ENCODE measurements around the gene DCTN5. TPM values are rescaled to one million over a fixed set of nuclear protein-coding genes. Genes with fewer than 3 reads are reported as not detected.
A peak's percentile ranks its signal among the peaks of the same experiment; 100 is the strongest.

Gene DCTN5
- polyA plus RNA-seq, 2 of the 4 experiments (the other 2 are of a cell fraction): 64.6 to 91.1 TPM

DNA sequence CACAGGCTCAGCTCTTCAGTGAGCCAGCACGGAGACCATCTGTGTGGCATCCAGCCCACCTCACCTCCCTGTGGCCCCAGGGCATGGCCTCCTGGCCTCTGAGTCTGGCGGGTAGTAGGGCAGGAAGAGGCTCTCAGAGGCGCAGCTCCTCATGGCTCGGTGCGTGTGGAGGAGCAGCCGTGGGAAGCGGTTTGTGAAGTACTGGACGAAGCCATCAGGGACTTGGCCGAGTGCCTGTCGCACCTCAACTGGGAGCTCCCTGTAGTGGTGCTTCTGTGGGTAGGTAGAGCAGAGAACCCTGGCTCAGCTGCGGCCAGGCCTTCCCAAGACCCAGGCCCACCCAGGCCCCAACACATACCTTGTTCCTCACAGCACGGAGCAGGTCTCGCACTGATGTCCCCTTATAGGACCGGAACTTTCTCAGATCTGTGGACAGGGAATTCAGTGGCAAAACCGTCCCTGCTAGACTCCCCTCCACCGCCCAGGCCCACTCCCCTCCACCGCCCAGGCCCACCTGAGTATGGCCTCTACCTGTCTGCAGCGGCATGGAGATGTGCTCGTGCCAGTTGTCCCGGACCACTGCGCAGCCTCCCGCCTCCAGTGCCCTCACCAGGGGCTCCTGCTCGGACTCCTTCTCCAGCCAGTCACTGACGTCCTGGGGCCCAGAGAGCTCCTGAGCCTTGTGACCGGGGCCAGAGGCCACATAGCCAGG is 49.7 kb downstream of the DCTN5 start:
- Histone ChIP-seq H3K9me3 (no peaks in the 10 kb centered on the region), H3K27ac (no peak overlapping the region), H3K4me2 (no peak overlapping the region), H3K4me3 (no peak overlapping the region), H3K4me1 (0 out of 3 replicates have a peak, but pooled peaks cover 3% of the 10 kb centered on the region)
- DNase-seq (ENCODE audit: low read depth in 1 of 2, low spot score in 1 of 2): no peak
- FAIRE-seq: no peak
- TF ChIP-seq FOSB (CRISPR knock-in tag; IDR thresholded peaks at IDR 0.05) (no peak), RCOR1 (IDR thresholded peaks at IDR 0.05; ENCODE audit: low read depth, low read length) (no peak), ZC3H11A (IDR thresholded peaks at IDR 0.05) (no peak), RNF2 (IDR thresholded peaks at IDR 0.05; ENCODE audit: borderline replicate concordance, low read depth) (no peak), CHD4 (IDR thresholded peaks at IDR 0.05; ENCODE audit: borderline replicate concordance) (no peak), SMC3 (IDR thresholded peaks at IDR 0.05) (no peak), CEBPB (IDR thresholded peaks at IDR 0.05) (no peak), FOXS1 (CRISPR knock-in tag; IDR thresholded peaks at IDR 0.05) (no peak), FOSL2 (IDR thresholded peaks at IDR 0.05) (no peak), FOSL2 (CRISPR knock-in tag; IDR thresholded peaks at IDR 0.05) (no peak), JUN (IDR thresholded peaks at IDR 0.05) (no peak), RARB (CRISPR knock-in tag; IDR thresholded peaks at IDR 0.05) (no peak)
- TF ChIP-seq, protein P1, sequence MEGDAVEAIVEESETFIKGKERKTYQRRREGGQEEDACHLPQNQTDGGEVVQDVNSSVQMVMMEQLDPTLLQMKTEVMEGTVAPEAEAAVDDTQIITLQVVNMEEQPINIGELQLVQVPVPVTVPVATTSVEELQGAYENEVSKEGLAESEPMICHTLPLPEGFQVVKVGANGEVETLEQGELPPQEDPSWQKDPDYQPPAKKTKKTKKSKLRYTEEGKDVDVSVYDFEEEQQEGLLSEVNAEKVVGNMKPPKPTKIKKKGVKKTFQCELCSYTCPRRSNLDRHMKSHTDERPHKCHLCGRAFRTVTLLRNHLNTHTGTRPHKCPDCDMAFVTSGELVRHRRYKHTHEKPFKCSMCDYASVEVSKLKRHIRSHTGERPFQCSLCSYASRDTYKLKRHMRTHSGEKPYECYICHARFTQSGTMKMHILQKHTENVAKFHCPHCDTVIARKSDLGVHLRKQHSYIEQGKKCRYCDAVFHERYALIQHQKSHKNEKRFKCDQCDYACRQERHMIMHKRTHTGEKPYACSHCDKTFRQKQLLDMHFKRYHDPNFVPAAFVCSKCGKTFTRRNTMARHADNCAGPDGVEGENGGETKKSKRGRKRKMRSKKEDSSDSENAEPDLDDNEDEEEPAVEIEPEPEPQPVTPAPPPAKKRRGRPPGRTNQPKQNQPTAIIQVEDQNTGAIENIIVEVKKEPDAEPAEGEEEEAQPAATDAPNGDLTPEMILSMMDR (IDR thresholded peaks at IDR 0.05): no peak
- TF ChIP-seq, protein P2, sequence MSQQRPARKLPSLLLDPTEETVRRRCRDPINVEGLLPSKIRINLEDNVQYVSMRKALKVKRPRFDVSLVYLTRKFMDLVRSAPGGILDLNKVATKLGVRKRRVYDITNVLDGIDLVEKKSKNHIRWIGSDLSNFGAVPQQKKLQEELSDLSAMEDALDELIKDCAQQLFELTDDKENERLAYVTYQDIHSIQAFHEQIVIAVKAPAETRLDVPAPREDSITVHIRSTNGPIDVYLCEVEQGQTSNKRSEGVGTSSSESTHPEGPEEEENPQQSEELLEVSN (IDR thresholded peaks at IDR 0.05; ENCODE audit: borderline replicate concordance, low read depth): no peak
- TF ChIP-seq, protein P3, sequence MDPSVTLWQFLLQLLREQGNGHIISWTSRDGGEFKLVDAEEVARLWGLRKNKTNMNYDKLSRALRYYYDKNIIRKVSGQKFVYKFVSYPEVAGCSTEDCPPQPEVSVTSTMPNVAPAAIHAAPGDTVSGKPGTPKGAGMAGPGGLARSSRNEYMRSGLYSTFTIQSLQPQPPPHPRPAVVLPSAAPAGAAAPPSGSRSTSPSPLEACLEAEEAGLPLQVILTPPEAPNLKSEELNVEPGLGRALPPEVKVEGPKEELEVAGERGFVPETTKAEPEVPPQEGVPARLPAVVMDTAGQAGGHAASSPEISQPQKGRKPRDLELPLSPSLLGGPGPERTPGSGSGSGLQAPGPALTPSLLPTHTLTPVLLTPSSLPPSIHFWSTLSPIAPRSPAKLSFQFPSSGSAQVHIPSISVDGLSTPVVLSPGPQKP (IDR thresholded peaks at IDR 0.05; ENCODE audit: low read depth, low read length): no peak
- TF ChIP-seq, protein P4, sequence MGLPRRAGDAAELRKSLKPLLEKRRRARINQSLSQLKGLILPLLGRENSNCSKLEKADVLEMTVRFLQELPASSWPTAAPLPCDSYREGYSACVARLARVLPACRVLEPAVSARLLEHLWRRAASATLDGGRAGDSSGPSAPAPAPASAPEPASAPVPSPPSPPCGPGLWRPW (IDR thresholded peaks at IDR 0.05): no peak
- ChIA-PET CTCF (interaction anchor here (1.2 kb wide), 1 partner anchor 10 kb away, joined by 6 read pairs; no protein-coding TSS in a partner anchor), POLR2A (no interaction called here)
- ATAC-seq: no peak
- WGBS (ENCODE audit: missing lambda C conversion rate): 94% methylated on average over 21 of the region's 25 CpGs

DNA sequence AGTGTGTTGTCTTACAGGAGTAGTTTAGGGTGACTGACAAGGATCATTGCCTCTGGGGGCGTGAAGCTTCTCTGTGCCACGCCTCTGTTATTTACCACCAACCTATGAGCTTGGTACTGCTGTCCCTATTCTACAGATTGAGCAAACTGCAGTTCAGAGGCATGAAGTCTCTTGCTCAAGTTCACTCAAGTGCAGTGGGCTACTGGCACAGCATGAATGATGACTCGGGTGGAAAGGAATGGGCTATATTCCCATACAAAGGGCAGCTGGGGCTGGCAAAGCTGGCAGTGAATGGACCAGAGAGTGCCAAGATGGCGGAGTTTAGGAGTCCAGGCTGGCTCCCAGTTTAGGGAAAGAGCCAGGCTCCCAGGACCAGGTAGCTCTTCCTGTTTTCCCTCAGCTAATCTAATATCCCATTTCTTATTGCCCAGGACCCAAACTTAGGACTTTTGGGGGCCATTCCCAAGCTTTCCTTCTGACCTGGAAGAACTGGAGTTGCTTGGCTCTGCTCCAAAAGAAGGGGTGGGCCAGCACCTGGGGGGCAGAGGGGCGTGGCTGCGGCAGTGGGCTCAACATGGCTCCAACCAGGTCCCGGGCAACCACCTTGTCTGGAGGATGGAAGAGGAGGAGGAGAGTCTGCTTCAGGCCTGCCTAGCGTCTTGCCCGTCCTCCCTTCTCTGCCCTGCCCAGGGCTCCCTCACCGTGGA is 50.4 kb downstream of the DCTN5 start:
- H3K9me3 ChIP-seq: no peaks in the 10 kb centered on the region
- CTCF ChIA-PET: interaction anchor here (1.0 to 1.5 kb wide), 3 partner anchors 9 to 13 kb away, joined by 4 to 6 read pairs (median 5); partner anchors contain the start of gene PLK1
- H3K4me2 ChIP-seq: no peak overlapping the region
- POLR2A ChIA-PET: no interaction called here
- peak in 1 of 2 experiments; percentile 44; a peak in 3 of 6 replicates for ATAC-seq
- TF ChIP-seq JUN (IDR thresholded peaks at IDR 0.05) (peak in 1 of 2 experiments; percentile 31; a peak in 1 of 5 replicates), CBX8 (IDR thresholded peaks at IDR 0.05) (no peak)
- whole genome bisulfite sequencing (ENCODE audit: missing lambda C conversion rate): 86% methylated on average over 10 of the region's 10 CpGs
- DNase-seq (ENCODE audit: low read depth in 1 of 2, low spot score in 1 of 2): peak in 1 of 2 experiments; percentile 25
- no peak overlapping the region for H3K4me3 ChIP-seq
- H3K27ac ChIP-seq: 0 out of 6 replicates have a peak overlapping the region, but pooled peaks of 1 of the 2 experiments have one; percentile 17
- no peak for FAIRE-seq
- 0 out of 3 replicates have a peak, but pooled peaks cover 3% of the 10 kb centered on the region for H3K4me1 ChIP-seq

All from A549 (cell line).